GM12878 (cell line): ENCODE measurements around the gene MAP2K4. TPM values are rescaled to one million over a fixed set of nuclear protein-coding genes. Genes with fewer than 3 reads are reported as not detected.

Experiments
- ATAC-seq: fragments of 200-7000 bp; cut with Tn5 transposase; 3 replicates; pipeline ENCODE4 v1.9.1; 2020; ENCODE audit warnings: mild to moderate bottlenecking, moderate library complexity
- BruUV-seq: library from RNA; stranded (reverse); fragments of 400-500 nt; replicated peaks from 2 replicates; lab custom pipeline; 2021; lab: Mats Ljungman, UMichigan
- CTCF ChIA-PET: fragments of 300-600 bp; sonication (Branson Sonifier 250); formaldehyde crosslinking; extraction: SDS; loops from one replicate; lab custom pipeline; 2021; ENCODE audit warnings: inconsistent platforms; lab: Yijun Ruan, JAX
- POLR2A ChIA-PET: fragments of 350-600 bp; formaldehyde crosslinking; extraction: SDS; loops from one replicate; lab custom pipeline; 2021; ENCODE audit warnings: inconsistent platforms; lab: Charles Lee
- RAD21 ChIA-PET: fragments of 300-600 bp; sonication (Branson Sonifier 250); formaldehyde crosslinking; loops from one replicate; lab custom pipeline; 2023; ENCODE audit warnings: antibody characterized with exemption; ENCODE audit not compliant: unreplicated experiment; lab: Charles Lee
- SMC1A ChIA-PET: fragments of 300-600 bp; sonication (Branson Sonifier 250); formaldehyde crosslinking; loops from one replicate; lab custom pipeline; 2023; ENCODE audit not compliant: unreplicated experiment, uncharacterized antibody; lab: Charles Lee
- DNase-seq: peaks from one replicate; pipeline ENCODE4 v3.0.0-alpha.2; 2011; ENCODE audit warnings: low read depth, low spot score
- FAIRE-seq: peaks from 3 replicates; lab custom pipeline; 2011; peaks lifted over from hg19 to GRCh38; lab: Jason Lieb, UNC
- H2AFZ ChIP-seq: 2 replicates; pipeline ENCODE4 v1.6.0; 2011; ENCODE audit warnings: low read depth, low read length, control low read depth; ENCODE audit not compliant: control insufficient read depth
- H3K27ac ChIP-seq: 2 replicates; pipeline ENCODE4 v1.5.1; 2011; ENCODE audit warnings: control low read depth; ENCODE audit not compliant: control insufficient read depth, insufficient read depth
- H3K27me3 ChIP-seq, 2 experiments: replicated peaks in 1 of 2; 2 replicates each; pipeline versions ENCODE4 v1.6.0 to v1.6.1; 2011; ENCODE audit warnings: low read length in 1 of 2; ENCODE audit not compliant: control insufficient read depth in 2 of 2, insufficient read depth in 2 of 2
- H3K36me3 ChIP-seq, 2 experiments: 2 replicates each; pipeline ENCODE4 v1.5.1; 2011; ENCODE audit warnings: low read length in 1 of 2; ENCODE audit not compliant: control insufficient read depth in 2 of 2, insufficient read depth in 2 of 2
- H3K4me1 ChIP-seq: 2 replicates; pipeline ENCODE4 v1.6.1; 2011; ENCODE audit warnings: mild to moderate bottlenecking, low read length, moderate library complexity, mixed read lengths; ENCODE audit not compliant: control insufficient read depth, insufficient read depth
- H3K4me2 ChIP-seq: 2 replicates; pipeline ENCODE4 v1.6.0; 2011; ENCODE audit warnings: control low read depth; ENCODE audit not compliant: control insufficient read depth, insufficient read depth
- H3K4me3 ChIP-seq: fragments of 200-600 bp; sonication (generic); 2 replicates; pipeline ENCODE4 v1.5.1; 2016
- H3K79me2 ChIP-seq: 2 replicates; pipeline ENCODE4 v1.6.0; 2011; ENCODE audit warnings: low read length; ENCODE audit not compliant: control insufficient read depth, insufficient read depth
- H3K9ac ChIP-seq: 2 replicates; pipeline ENCODE4 v1.8.0; 2011; ENCODE audit warnings: low read length, control low read depth, mixed read lengths; ENCODE audit not compliant: control insufficient read depth, insufficient read depth
- H3K9me3 ChIP-seq: replicated peaks from 3 replicates; pipeline ENCODE4 v1.5.1; 2011; ENCODE audit warnings: mild to moderate bottlenecking, low read length; ENCODE audit not compliant: control insufficient read depth, insufficient read depth
- H4K20me1 ChIP-seq: 2 replicates; pipeline ENCODE4 v1.6.0; 2011; ENCODE audit not compliant: control insufficient read depth, insufficient read depth
- BRCA1 ChIP-seq: IDR thresholded peaks from 2 replicates; pipeline ENCODE4 v1.6.1; 2011; ENCODE audit warnings: low read depth, low read length, improper control_type of control experiment
- CHD4 ChIP-seq: fragments of 200-600 bp; sonication (generic); IDR thresholded peaks from 2 replicates; pipeline ENCODE4 v1.6.1; 2016; ENCODE audit warnings: mild to moderate bottlenecking
- E2F8 ChIP-seq: fragments of 450-650 bp; IDR thresholded peaks from 2 replicates; pipeline ENCODE4 v1.6.1; 2018; ENCODE audit warnings: mild to moderate bottlenecking, low read depth, moderate library complexity; ENCODE audit not compliant: partially characterized antibody
- EED ChIP-seq: sonication (generic); IDR thresholded peaks from 2 replicates; pipeline ENCODE4 v1.6.1; 2016; ENCODE audit warnings: antibody characterized with exemption, low read depth
- MAX ChIP-seq: IDR thresholded peaks from 2 replicates; pipeline ENCODE4 v1.6.1; 2012; ENCODE audit warnings: low read depth, low read length, improper control_type of control experiment
- MEF2B ChIP-seq: fragments of 450-650 bp; IDR thresholded peaks from 2 replicates; pipeline ENCODE4 v1.6.1; 2018; ENCODE audit warnings: mild to moderate bottlenecking, moderate library complexity; ENCODE audit not compliant: partially characterized antibody, poor library complexity, severe bottlenecking
- NRF1 ChIP-seq: conservative IDR thresholded peaks from 2 replicates; pipeline ENCODE4 v1.6.1; 2011; ENCODE audit warnings: mild to moderate bottlenecking, low read depth, low read length, improper control_type of control experiment
- RCOR1 ChIP-seq: conservative IDR thresholded peaks from 2 replicates; pipeline ENCODE4 v1.6.1; 2012; ENCODE audit warnings: low read depth, low read length, improper control_type of control experiment
- RFX5 ChIP-seq: IDR thresholded peaks from 2 replicates; pipeline ENCODE4 v1.6.1; 2011; ENCODE audit warnings: low read depth, low read length, improper control_type of control experiment
- ZBTB11 ChIP-seq: fragments of 450-650 bp; formaldehyde crosslinking; IDR thresholded peaks from 2 replicates; pipeline ENCODE4 v1.5.0; 2022; ENCODE audit warnings: mild to moderate bottlenecking, missing genetic modification characterization
- ZSCAN29 ChIP-seq: fragments of 450-650 bp; IDR thresholded peaks from 2 replicates; pipeline ENCODE4 v1.6.1; 2017; ENCODE audit warnings: mild to moderate bottlenecking, moderate library complexity
- WGBS: methylation state at CpG from one replicate; pipeline ENCODE4 v1.1.6; 2016; ENCODE audit warnings: low lambda C conversion rate; ENCODE audit not compliant: insufficient replicate concordance, insufficient coverage; ENCODE audit errors: missing lambda C conversion rate; 5-methylcytosine and 5-hydroxymethylcytosine counted together
- in situ Hi-C: fragments of 300-500 bp; cut with MboI; formaldehyde crosslinking; loops from 9 replicates; pipeline ENCODE4 v1.14.3; 2018; ENCODE audit warnings: mixed read lengths
- intact Hi-C: fragments of 100-400 bp; cut with micrococcal nuclease; formaldehyde crosslinking; loops from one replicate; pipeline ENCODE4 v1.14.2; 2022; ENCODE audit not compliant: unreplicated experiment
- polyA plus RNA-seq, 11 experiments: library from polyadenylated mRNA; depleted of rRNA in 4 of 11; unstranded in 6 of 11; stranded (reverse) in 5 of 11; fragments of >200 nt; fragmentation: Nextera tagmentation in 4 of 11; fragmentation: Illumina TruSeq in 1 of 11; extraction: Ambion mirVana in 4 of 11; extraction: Trizol in 1 of 11; gene quantifications; 1 replicate in 1 of 11; 2 replicates in 10 of 11; pipeline versions ENCODE4 v1.2.1 to v1.2.3, GENCODE V29; 2011 to 2016; ENCODE audit warnings: inconsistent platforms in 2 of 11, missing spikeins in 2 of 11, low read depth in 1 of 11
- total RNA-seq, 4 experiments: library from RNA; depleted of rRNA in 3 of 4; stranded (reverse); fragments of >200 nt in 3 of 4; fragmentation: Illumina TruSeq in 1 of 4; extraction: Trizol in 1 of 4; gene quantifications; 2 replicates each; pipeline versions ENCODE4 v1.2.1 to v1.2.3, GENCODE V29; 2013 to 2021

The MAP2K4 gene
- total and polyA plus RNA-seq, 10 of the 15 experiments (the other 5 are each of a cell fraction or from before 2014, with no cell fraction given): 5.4 to 34.1 (median 25.5) TPM

- H3K9me3 ChIP-seq: peaks cover 4% of the 10 kb centered on the region; the same call in 2 of the 3 replicates
- H3K9ac ChIP-seq: no peak overlapping the region
- BruUV-seq: no TSS peak
- 92% methylated on average over 1 of the region's 1 CpG for WGBS
- POLR2A ChIA-PET: no interaction called here
- no peak for FAIRE-seq
- no peak overlapping the region for H3K4me3 ChIP-seq
- no peak for DNase-seq
- ATAC-seq: no peak
- H3K36me3 ChIP-seq: peaks cover 0 to 6% of the 10 kb centered on the region in 2 experiments; a peak in 3 of 4 replicates
- SMC1A ChIA-PET: no interaction called here
- TF ChIP-seq CHD4 (no peak), BRCA1 (no peak)
- no peaks in the 10 kb centered on the region for H3K79me2 ChIP-seq
- H3K4me1 ChIP-seq: no peaks in the 10 kb centered on the region
- no peaks in the 10 kb centered on the region for H4K20me1 ChIP-seq
- CTCF ChIA-PET: no interaction called here
- no peaks in the 10 kb centered on the region for H3K27me3 ChIP-seq
- no peak overlapping the region for H2AFZ ChIP-seq
- RAD21 ChIA-PET: no interaction called here
- H3K27ac ChIP-seq: no peak overlapping the region
- H3K4me2 ChIP-seq: no peak overlapping the region
- intact Hi-C loops (no loop called here), in situ Hi-C loops (no loop called here)
Observed at GRCh38 chr17:12136243-12136642, 115.6 kb downstream of the MAP2K4 start.

GRCh38 chr17:12136646-12137045, 116.0 kb downstream of the MAP2K4 start:
- ATAC-seq (no peak), FAIRE-seq (no peak), DNase-seq (no peak)
- no peak overlapping the region for H2AFZ ChIP-seq
- no peaks in the 10 kb centered on the region for H3K4me1 ChIP-seq
- H3K27me3 ChIP-seq: no peaks in the 10 kb centered on the region
- no TSS peak for BruUV-seq
- H3K4me2 ChIP-seq: no peak overlapping the region
- POLR2A ChIA-PET: no interaction called here
- peaks cover 0 to 3% of the 10 kb centered on the region in 2 experiments; a peak in 3 of 4 replicates for H3K36me3 ChIP-seq
- no peak overlapping the region for H3K9ac ChIP-seq
- RAD21 ChIA-PET: no interaction called here
- SMC1A ChIA-PET: no interaction called here
- CTCF ChIA-PET: no interaction called here
- intact Hi-C loops (no loop called here), in situ Hi-C loops (no loop called here)
- no peak overlapping the region for H3K27ac ChIP-seq
- no peaks in the 10 kb centered on the region for H3K79me2 ChIP-seq
- no peak overlapping the region for H3K4me3 ChIP-seq
- no peaks in the 10 kb centered on the region for H4K20me1 ChIP-seq
- H3K9me3 ChIP-seq: peaks cover 4% of the 10 kb centered on the region; the same call in 2 of the 3 replicates
- TF ChIP-seq RFX5 (no peak), ZSCAN29 (no peak), MEF2B (no peak), NRF1 (no peak), RCOR1 (no peak), ZBTB11 (CRISPR knock-in tag) (no peak), EED (no peak), E2F8 (no peak), MAX (no peak)
